ENCODE results near the gene ADGRG1.

Gene ADGRG1

DNA sequence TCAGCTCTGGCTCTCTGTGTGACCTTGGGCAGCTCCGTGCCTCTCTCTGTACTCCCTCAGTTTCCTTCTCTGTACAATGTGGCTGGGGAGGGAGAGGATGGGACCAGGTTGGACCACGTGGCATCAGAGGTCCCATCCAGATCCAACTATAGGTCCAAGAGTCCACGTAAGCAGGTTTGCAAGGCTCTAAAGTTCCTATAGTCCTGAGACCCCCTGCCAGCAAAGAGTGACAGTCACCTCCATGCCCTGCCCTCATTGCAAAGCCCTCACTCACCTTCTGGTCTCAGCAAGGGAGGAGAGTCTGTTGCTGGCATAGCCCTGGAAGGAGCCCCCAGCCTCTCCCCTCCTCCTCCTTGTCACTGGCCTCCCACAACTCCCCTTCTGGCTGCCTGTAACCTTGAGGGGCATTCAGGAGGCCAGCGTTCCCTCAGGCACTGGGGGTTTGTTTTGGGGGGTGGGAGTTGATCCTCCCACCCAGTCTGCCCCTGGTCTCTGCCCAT is 60.1 kb downstream of the ADGRG1 start:
- TF ChIP-seq, protein P1, sequence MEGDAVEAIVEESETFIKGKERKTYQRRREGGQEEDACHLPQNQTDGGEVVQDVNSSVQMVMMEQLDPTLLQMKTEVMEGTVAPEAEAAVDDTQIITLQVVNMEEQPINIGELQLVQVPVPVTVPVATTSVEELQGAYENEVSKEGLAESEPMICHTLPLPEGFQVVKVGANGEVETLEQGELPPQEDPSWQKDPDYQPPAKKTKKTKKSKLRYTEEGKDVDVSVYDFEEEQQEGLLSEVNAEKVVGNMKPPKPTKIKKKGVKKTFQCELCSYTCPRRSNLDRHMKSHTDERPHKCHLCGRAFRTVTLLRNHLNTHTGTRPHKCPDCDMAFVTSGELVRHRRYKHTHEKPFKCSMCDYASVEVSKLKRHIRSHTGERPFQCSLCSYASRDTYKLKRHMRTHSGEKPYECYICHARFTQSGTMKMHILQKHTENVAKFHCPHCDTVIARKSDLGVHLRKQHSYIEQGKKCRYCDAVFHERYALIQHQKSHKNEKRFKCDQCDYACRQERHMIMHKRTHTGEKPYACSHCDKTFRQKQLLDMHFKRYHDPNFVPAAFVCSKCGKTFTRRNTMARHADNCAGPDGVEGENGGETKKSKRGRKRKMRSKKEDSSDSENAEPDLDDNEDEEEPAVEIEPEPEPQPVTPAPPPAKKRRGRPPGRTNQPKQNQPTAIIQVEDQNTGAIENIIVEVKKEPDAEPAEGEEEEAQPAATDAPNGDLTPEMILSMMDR (IDR thresholded peaks at IDR 0.05; ENCODE audit: insufficient read depth, missing control alignments) = no peak
- no peak for DNase-seq (ENCODE audit: insufficient read length, low spot score)

DNA sequence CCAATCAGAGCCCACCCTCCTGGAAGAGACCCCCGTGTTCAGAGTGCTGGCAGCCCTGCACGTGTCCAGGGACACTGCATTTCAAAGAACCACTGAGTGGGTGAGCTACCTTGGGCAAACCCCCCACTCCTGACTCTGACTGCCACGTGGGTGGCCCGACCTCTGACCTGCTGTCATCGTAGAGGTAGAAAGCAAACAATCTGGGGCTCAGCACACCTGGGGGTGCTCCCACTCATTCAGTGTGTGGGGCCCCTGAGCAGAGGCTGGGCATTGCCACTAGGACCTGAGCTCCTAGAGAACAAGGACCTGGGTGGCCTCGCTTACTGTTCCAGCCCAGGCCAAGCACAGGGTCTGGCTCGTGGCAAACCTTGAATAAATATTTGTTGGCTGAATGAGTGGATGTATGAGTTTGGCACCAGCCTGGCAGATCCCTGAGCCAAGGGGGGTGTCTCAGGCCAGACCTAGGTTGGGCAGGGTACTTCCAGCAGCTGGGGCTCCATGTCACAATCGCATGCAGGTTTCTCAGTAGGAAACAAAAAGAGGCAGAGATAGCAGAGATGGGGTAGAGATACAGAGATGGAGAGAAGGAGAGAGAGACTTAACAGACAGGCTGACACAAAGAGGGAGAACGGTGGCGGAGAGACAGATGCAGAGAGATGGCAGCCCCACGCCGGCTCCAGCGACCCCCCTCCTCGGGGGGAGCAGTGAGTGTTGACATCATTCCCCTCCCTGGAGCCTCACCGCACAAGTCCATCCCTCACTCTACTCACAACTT is 60.7 kb downstream of the ADGRG1 start:
- TF ChIP-seq, protein P1 (IDR thresholded peaks at IDR 0.05; ENCODE audit: insufficient read depth, missing control alignments) = no peak
- no peak for DNase-seq (ENCODE audit: insufficient read length, low spot score)
- FAIRE-seq = no peak

More for the DNA sequence above, 60.1 kb downstream of the ADGRG1 start:
- no peak for FAIRE-seq

DNA sequence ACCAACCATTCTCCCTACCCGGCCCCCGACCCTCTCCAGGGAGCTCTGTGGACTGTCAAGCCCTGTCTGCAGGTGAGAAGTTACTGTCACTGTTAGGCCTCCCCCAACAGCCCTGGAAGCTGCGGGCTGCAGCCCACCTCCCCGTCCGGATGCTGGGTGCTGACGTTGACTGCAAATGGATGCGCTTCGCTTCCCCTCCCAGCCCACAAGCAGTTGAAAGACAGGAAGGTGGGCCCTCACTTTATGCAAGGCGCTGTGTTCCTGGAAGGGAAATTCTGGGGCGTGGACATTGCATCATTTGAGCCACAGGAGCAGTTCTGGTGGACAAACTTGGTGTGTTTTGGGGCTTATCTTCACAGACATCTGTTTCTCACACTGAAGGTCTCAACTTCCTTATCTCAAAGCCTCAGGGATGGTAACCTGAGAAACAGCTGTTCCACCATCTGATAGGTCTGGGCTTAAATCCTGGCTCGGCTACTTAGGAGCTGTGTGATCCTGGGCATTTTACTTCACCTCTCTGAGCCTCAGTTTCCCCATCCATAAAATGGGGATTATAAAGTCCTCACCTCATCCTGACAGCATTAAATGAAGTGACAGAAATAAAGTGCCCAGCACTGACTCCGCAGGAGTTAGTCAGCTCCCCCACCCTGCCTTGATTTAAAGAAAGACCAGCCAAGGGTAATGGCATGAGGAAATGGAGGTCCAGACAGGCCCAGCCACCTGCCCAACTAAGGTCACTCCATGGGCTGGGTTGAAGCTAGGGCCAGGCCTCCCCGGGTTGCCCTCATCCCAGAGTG is 61.5 kb downstream of the ADGRG1 start:
- no peak for FAIRE-seq
- DNase-seq (ENCODE audit: insufficient read length, low spot score) = no peak
- TF ChIP-seq, protein P1 (IDR thresholded peaks at IDR 0.05; ENCODE audit: insufficient read depth, missing control alignments) = no peak

DNA sequence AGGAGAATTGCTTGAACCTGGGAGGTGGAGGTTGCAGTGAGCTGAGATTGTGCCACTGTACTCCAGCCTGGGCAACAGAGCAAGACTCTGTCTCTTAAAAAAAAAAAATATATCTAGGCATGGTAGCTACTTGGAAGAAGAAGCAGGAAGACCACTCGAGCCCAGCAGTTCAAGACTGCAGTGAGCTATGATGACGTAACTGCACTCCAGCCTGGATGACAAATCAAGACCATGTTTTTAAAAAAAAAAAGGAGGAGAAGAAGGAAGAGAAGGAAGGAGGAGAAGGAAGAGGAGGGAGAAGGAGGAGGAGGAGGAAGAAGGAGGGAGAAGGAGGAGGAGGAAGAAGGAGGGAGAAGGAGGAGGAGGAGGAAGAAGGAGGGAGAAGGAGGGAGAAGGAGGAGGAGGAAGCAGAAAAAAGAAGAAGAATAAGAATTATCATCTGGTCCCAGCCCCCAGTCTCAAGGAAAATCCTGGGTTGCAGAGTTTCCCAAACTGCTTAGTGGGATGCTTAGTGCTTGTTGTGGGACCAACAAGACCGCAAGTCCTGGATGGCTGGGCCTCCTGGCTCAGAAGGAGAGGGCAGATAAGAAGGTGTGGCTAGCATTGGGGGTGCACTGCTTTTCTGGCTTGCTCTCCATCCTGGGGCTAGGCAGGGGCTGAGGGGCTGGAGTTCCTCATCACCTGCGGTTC is 62.5 kb downstream of the ADGRG1 start:
- FAIRE-seq = no peak
- no peak for DNase-seq (ENCODE audit: insufficient read length, low spot score)
- TF ChIP-seq, protein P1 (IDR thresholded peaks at IDR 0.05; ENCODE audit: insufficient read depth, missing control alignments) = no peak

DNA sequence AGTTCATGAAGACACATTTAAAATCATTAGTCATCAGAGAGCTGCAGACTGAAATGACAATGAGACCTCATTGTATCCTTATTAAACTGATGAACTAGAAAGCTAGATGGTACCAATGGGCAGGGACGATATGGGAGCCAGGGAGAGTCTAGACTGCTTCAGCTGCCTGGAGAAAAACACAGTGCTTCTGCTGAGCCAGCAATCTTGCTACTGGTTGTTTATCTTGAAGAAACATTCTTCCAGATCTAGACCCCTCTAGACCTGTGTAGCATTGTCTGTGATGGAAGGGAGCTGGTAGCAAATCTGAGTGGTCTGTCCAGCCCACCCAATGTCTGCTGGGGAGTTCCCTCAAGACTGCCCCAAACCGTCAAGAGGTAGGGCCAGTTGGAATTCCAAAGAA is 64.2 kb downstream of the ADGRG1 start:
- TF ChIP-seq, protein P1 (IDR thresholded peaks at IDR 0.05; ENCODE audit: insufficient read depth, missing control alignments) = no peak
- FAIRE-seq (no peak), DNase-seq (ENCODE audit: insufficient read length, low spot score) (no peak)

DNA sequence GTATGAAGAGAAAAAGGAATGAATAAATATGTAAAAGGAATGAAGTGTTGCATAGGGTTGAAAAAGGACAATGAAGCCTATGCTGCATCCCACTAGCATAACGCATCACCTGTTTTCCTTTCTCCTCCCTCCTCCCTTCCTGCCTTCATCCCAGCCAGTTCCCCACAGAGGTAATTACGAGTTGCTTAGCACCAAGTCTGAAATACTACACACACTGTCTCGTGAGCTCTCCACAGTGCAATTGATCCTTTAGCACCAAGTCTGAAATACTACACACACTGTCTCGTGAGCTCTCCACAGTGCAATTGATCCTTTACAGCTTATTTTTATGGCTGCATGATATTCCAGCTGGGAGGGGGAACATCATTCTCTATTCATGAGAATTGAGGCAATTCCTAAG is 65.1 kb downstream of the ADGRG1 start:
- FAIRE-seq (no peak), DNase-seq (ENCODE audit: insufficient read length, low spot score) (no peak)
- TF ChIP-seq, protein P1 (IDR thresholded peaks at IDR 0.05; ENCODE audit: insufficient read depth, missing control alignments) = no peak

Measured in D721Med (cell line).